ENCODE measurements around the gene SERPINB10. TPM values are rescaled to one million over a fixed set of nuclear protein-coding genes. Genes with fewer than 3 reads are reported as not detected.

The SERPINB10 gene
- total RNA-seq, 1 experiment from 2014 or later, result not detected

DNA sequence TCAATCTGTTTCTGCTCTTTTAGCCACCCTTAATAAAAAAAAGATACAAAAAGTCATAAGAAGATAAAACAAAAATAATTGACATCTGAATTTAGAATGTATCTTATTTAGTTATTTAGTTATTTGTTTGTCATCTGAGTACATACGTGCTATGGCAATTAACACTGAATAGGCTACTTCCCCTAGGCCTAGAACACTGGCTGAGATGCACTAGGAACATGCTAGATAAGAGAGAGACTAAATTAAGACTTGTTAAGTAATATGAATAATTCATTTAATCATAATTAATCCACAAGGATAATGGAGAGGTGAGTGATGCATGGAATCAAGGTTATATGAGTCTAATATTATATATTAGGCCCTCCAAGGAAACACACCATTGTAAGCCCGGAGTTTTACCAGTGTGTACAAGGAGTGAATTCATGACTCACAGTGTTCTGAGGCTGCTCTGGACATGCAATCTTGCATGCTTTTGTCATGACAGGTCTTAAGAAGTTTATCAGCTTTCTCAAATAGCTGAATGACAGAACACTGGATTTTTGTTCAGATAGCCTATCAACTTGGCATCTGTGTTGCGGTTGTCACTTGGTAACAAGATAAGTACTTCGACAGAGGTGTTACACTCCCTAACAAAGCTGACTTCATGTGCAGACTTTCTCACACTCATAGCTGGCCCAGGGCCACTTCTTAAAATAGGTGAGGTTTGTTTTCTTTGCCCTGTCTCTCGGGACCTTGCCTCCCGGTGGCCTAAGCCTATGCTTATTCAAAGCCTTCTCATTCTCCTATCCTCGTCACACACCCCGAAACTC, 25.2 kb upstream of the SERPINB10 start (continued):
- TF ChIP-seq, protein P1, sequence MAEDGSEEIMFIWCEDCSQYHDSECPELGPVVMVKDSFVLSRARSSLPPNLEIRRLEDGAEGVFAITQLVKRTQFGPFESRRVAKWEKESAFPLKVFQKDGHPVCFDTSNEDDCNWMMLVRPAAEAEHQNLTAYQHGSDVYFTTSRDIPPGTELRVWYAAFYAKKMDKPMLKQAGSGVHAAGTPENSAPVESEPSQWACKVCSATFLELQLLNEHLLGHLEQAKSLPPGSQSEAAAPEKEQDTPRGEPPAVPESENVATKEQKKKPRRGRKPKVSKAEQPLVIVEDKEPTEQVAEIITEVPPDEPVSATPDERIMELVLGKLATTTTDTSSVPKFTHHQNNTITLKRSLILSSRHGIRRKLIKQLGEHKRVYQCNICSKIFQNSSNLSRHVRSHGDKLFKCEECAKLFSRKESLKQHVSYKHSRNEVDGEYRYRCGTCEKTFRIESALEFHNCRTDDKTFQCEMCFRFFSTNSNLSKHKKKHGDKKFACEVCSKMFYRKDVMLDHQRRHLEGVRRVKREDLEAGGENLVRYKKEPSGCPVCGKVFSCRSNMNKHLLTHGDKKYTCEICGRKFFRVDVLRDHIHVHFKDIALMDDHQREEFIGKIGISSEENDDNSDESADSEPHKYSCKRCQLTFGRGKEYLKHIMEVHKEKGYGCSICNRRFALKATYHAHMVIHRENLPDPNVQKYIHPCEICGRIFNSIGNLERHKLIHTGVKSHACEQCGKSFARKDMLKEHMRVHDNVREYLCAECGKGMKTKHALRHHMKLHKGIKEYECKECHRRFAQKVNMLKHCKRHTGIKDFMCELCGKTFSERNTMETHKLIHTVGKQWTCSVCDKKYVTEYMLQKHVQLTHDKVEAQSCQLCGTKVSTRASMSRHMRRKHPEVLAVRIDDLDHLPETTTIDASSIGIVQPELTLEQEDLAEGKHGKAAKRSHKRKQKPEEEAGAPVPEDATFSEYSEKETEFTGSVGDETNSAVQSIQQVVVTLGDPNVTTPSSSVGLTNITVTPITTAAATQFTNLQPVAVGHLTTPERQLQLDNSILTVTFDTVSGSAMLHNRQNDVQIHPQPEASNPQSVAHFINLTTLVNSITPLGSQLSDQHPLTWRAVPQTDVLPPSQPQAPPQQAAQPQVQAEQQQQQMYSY (CRISPR knock-in tag; IDR thresholded peaks at IDR 0.05), result no peak
- no peak for TF ChIP-seq RORB (CRISPR knock-in tag; IDR thresholded peaks at IDR 0.05)
- TF ChIP-seq, protein P2, sequence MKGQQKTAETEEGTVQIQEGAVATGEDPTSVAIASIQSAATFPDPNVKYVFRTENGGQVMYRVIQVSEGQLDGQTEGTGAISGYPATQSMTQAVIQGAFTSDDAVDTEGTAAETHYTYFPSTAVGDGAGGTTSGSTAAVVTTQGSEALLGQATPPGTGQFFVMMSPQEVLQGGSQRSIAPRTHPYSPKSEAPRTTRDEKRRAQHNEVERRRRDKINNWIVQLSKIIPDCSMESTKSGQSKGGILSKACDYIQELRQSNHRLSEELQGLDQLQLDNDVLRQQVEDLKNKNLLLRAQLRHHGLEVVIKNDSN (CRISPR knock-in tag; IDR thresholded peaks at IDR 0.05), result no peak
- TF ChIP-seq, protein P3, sequence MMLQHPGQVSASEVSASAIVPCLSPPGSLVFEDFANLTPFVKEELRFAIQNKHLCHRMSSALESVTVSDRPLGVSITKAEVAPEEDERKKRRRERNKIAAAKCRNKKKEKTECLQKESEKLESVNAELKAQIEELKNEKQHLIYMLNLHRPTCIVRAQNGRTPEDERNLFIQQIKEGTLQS (CRISPR knock-in tag; conservative IDR thresholded peaks at IDR 0.05), result no peak

DNA sequence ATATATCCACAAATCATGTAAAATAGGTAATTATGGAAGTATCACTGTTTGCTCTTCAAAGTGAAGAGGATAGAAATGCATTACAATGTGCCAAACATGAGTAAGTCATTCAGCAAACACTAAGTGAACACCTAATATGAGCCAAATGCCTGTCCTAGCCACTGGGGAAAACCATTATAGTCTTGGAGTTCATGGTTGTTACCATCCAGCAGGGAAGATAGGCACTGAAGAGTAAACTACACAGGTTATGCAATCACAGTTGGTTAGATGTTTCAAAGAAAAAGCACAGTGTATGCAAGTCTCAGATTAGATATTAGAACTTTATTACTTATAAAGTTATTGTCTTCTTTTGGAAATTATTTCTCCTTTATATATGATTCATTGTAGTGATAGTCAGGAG, 24.1 kb upstream of the SERPINB10 start:
- no peaks in the 10 kb centered on the region for H3K9me3 Mint-ChIP-seq
- no peak overlapping the region for H3K4me3 Mint-ChIP-seq
- TF ChIP-seq MYBL2 (CRISPR knock-in tag; IDR thresholded peaks at IDR 0.05) (no peak), ZNF396 (CRISPR knock-in tag; IDR thresholded peaks at IDR 0.05; ENCODE audit: borderline replicate concordance) (no peak), RORB (CRISPR knock-in tag; IDR thresholded peaks at IDR 0.05) (no peak), ZNF138 (CRISPR knock-in tag; conservative IDR thresholded peaks at IDR 0.05) (no peak), ZNF263 (CRISPR knock-in tag; IDR thresholded peaks at IDR 0.05; ENCODE audit: low read depth) (no peak), PRRX2 (CRISPR knock-in tag; IDR thresholded peaks at IDR 0.05) (no peak), GRHL2 (CRISPR knock-in tag; IDR thresholded peaks at IDR 0.05; ENCODE audit: insufficient replicate concordance, severe bottlenecking) (no peak), ZNF219 (CRISPR knock-in tag; IDR thresholded peaks at IDR 0.05; ENCODE audit: borderline replicate concordance) (no peak), TCF7 (CRISPR knock-in tag; IDR thresholded peaks at IDR 0.05; ENCODE audit: low read depth) (no peak), ZNF121 (CRISPR knock-in tag; IDR thresholded peaks at IDR 0.05) (no peak)
- TF ChIP-seq, protein P4, sequence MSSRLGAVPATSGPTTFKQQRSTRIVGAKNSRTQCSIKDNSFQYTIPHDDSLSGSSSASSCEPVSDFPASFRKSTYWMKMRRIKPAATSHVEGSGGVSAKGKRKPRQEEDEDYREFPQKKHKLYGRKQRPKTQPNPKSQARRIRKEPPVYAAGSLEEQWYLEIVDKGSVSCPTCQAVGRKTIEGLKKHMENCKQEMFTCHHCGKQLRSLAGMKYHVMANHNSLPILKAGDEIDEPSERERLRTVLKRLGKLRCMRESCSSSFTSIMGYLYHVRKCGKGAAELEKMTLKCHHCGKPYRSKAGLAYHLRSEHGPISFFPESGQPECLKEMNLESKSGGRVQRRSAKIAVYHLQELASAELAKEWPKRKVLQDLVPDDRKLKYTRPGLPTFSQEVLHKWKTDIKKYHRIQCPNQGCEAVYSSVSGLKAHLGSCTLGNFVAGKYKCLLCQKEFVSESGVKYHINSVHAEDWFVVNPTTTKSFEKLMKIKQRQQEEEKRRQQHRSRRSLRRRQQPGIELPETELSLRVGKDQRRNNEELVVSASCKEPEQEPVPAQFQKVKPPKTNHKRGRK (CRISPR knock-in tag; IDR thresholded peaks at IDR 0.05; ENCODE audit: borderline replicate concordance), result no peak
- TF ChIP-seq, protein P5, sequence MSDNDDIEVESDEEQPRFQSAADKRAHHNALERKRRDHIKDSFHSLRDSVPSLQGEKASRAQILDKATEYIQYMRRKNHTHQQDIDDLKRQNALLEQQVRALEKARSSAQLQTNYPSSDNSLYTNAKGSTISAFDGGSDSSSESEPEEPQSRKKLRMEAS (CRISPR knock-in tag; IDR thresholded peaks at IDR 0.05), result no peak
- TF ChIP-seq, protein P6, sequence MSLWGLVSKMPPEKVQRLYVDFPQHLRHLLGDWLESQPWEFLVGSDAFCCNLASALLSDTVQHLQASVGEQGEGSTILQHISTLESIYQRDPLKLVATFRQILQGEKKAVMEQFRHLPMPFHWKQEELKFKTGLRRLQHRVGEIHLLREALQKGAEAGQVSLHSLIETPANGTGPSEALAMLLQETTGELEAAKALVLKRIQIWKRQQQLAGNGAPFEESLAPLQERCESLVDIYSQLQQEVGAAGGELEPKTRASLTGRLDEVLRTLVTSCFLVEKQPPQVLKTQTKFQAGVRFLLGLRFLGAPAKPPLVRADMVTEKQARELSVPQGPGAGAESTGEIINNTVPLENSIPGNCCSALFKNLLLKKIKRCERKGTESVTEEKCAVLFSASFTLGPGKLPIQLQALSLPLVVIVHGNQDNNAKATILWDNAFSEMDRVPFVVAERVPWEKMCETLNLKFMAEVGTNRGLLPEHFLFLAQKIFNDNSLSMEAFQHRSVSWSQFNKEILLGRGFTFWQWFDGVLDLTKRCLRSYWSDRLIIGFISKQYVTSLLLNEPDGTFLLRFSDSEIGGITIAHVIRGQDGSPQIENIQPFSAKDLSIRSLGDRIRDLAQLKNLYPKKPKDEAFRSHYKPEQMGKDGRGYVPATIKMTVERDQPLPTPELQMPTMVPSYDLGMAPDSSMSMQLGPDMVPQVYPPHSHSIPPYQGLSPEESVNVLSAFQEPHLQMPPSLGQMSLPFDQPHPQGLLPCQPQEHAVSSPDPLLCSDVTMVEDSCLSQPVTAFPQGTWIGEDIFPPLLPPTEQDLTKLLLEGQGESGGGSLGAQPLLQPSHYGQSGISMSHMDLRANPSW (CRISPR knock-in tag; conservative IDR thresholded peaks at IDR 0.05; ENCODE audit: low read depth), result no peak
- TF ChIP-seq, protein P7, sequence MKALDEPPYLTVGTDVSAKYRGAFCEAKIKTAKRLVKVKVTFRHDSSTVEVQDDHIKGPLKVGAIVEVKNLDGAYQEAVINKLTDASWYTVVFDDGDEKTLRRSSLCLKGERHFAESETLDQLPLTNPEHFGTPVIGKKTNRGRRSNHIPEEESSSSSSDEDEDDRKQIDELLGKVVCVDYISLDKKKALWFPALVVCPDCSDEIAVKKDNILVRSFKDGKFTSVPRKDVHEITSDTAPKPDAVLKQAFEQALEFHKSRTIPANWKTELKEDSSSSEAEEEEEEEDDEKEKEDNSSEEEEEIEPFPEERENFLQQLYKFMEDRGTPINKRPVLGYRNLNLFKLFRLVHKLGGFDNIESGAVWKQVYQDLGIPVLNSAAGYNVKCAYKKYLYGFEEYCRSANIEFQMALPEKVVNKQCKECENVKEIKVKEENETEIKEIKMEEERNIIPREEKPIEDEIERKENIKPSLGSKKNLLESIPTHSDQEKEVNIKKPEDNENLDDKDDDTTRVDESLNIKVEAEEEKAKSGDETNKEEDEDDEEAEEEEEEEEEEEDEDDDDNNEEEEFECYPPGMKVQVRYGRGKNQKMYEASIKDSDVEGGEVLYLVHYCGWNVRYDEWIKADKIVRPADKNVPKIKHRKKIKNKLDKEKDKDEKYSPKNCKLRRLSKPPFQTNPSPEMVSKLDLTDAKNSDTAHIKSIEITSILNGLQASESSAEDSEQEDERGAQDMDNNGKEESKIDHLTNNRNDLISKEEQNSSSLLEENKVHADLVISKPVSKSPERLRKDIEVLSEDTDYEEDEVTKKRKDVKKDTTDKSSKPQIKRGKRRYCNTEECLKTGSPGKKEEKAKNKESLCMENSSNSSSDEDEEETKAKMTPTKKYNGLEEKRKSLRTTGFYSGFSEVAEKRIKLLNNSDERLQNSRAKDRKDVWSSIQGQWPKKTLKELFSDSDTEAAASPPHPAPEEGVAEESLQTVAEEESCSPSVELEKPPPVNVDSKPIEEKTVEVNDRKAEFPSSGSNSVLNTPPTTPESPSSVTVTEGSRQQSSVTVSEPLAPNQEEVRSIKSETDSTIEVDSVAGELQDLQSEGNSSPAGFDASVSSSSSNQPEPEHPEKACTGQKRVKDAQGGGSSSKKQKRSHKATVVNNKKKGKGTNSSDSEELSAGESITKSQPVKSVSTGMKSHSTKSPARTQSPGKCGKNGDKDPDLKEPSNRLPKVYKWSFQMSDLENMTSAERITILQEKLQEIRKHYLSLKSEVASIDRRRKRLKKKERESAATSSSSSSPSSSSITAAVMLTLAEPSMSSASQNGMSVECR (CRISPR knock-in tag; IDR thresholded peaks at IDR 0.05; ENCODE audit: borderline replicate concordance), result no peak
- H3K4me1 Mint-ChIP-seq, result no peaks in the 10 kb centered on the region
- DNase-seq (ENCODE audit: low spot score), result no peak
- no peak for ATAC-seq
- H3K27me3 Mint-ChIP-seq (ENCODE audit: low read depth), result no peaks in the 10 kb centered on the region
- ChIA-PET POLR2A (no interaction called here), CTCF (interaction anchor here (1.0 kb wide), 1 partner anchor 80 kb away, joined by 3 read pairs; no protein-coding TSS in a partner anchor)
- no peak overlapping the region for H3K27ac Mint-ChIP-seq
- H3K36me3 Mint-ChIP-seq, result no peaks in the 10 kb centered on the region
